Left ventricle myocardium inferior (tissue), 1 donor: ENCODE data around the gene TMEM168. TPM values are rescaled to one million over a fixed set of nuclear protein-coding genes. Genes with fewer than 3 reads are reported as not detected.
A peak's percentile ranks its signal among the peaks of the same experiment; 100 is the strongest.

Source experiments
- DNase-seq: peaks from one replicate; pipeline ENCODE4 v3.0.0-alpha.2; 2020
- H3K27ac ChIP-seq: fragments of 200-600 bp; replicated peaks from 2 replicates; pipeline ENCODE4 v1.8.0; 2021
- H3K27me3 ChIP-seq: fragments of 200-600 bp; 2 replicates; pipeline ENCODE4 v1.8.0; 2021; ENCODE audit warnings: low read depth
- H3K36me3 ChIP-seq: fragments of 200-600 bp; 2 replicates; pipeline ENCODE4 v1.8.0; 2021
- H3K4me1 ChIP-seq: fragments of 200-600 bp; 2 replicates; pipeline ENCODE4 v1.8.0; 2021
- H3K4me3 ChIP-seq: fragments of 200-600 bp; 2 replicates; pipeline ENCODE4 v1.8.0; 2021; ENCODE audit warnings: mild to moderate bottlenecking, moderate library complexity
- H3K9me3 ChIP-seq: fragments of 200-600 bp; replicated peaks from 2 replicates; pipeline ENCODE4 v1.8.0; 2021
- intact Hi-C: fragments of 100-400 bp; cut with micrococcal nuclease; formaldehyde crosslinking; loops from one replicate; pipeline ENCODE4 v1.11.0; 2022
- total RNA-seq: library from RNA; stranded (reverse); fragmentation: NEBNext Ultra II Directional; extraction: Animal tissue kit (Norgen Biotek cat#: 25700); gene quantifications from one replicate; pipeline ENCODE4 v1.2.1, GENCODE V29; 2021
- TF ChIP-seq, protein P1 (sequence below): fragments of 200-600 bp; IDR thresholded peaks from 2 replicates; pipeline ENCODE4 v1.8.0; 2021; ENCODE audit warnings: antibody characterized with exemption, mild to moderate bottlenecking, borderline replicate concordance
- donor health status: DM: no; HTN: yes; CAD: no; lungs with severe emphysema.

Gene TMEM168
- total RNA-seq, 1 donor from 2014 or later, result 13.3 TPM

GRCh38 chr7:112790586-112791003 lies 402 bp upstream of the TMEM168 start:
- peak overlapping the region; percentile 94 for H3K27ac ChIP-seq
- TF ChIP-seq, protein P1, sequence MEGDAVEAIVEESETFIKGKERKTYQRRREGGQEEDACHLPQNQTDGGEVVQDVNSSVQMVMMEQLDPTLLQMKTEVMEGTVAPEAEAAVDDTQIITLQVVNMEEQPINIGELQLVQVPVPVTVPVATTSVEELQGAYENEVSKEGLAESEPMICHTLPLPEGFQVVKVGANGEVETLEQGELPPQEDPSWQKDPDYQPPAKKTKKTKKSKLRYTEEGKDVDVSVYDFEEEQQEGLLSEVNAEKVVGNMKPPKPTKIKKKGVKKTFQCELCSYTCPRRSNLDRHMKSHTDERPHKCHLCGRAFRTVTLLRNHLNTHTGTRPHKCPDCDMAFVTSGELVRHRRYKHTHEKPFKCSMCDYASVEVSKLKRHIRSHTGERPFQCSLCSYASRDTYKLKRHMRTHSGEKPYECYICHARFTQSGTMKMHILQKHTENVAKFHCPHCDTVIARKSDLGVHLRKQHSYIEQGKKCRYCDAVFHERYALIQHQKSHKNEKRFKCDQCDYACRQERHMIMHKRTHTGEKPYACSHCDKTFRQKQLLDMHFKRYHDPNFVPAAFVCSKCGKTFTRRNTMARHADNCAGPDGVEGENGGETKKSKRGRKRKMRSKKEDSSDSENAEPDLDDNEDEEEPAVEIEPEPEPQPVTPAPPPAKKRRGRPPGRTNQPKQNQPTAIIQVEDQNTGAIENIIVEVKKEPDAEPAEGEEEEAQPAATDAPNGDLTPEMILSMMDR, result no peak
- intact Hi-C loops, result no loop called here

GRCh38 chr7:112789453-112789816 lies 758 bp downstream of the TMEM168 start:
- no peak for DNase-seq
- intact Hi-C loops, result no loop called here
- peak overlapping the region; percentile 94 for H3K27ac ChIP-seq
- H3K4me3 ChIP-seq, result peak overlapping the region; percentile 97
- no peaks in the 10 kb centered on the region for H3K27me3 ChIP-seq
- H3K4me1 ChIP-seq, result peaks cover 35% of the 10 kb centered on the region
- no peaks in the 10 kb centered on the region for H3K9me3 ChIP-seq
- H3K36me3 ChIP-seq, result peaks cover 2% of the 10 kb centered on the region
- TF ChIP-seq, protein P1, result no peak

More at GRCh38 chr7:112790586-112791003, 402 bp upstream of the TMEM168 start:
- H3K36me3 ChIP-seq, result no peaks in the 10 kb centered on the region
- H3K4me3 ChIP-seq, result peak overlapping the region; percentile 97
- no peaks in the 10 kb centered on the region for H3K27me3 ChIP-seq
- H3K4me1 ChIP-seq, result peaks cover 35% of the 10 kb centered on the region
- no peaks in the 10 kb centered on the region for H3K9me3 ChIP-seq
- DNase-seq, result no peak

- intact Hi-C loops, result no loop called here
- TF ChIP-seq, protein P1, result no peak
- peaks cover 35% of the 10 kb centered on the region for H3K4me1 ChIP-seq
- no peaks in the 10 kb centered on the region for H3K27me3 ChIP-seq
- H3K9me3 ChIP-seq, result no peaks in the 10 kb centered on the region
- H3K4me3 ChIP-seq, result peak overlapping the region; percentile 97
- H3K27ac ChIP-seq, result no peak overlapping the region
- no peak for DNase-seq
- H3K36me3 ChIP-seq, result peaks cover 6% of the 10 kb centered on the region
Observed at GRCh38 chr7:112788778-112789343, 1.3 kb downstream of the TMEM168 start.

- Histone ChIP-seq H3K9me3 (no peaks in the 10 kb centered on the region), H3K36me3 (peaks cover 18% of the 10 kb centered on the region), H3K4me3 (no peak overlapping the region), H3K27me3 (no peaks in the 10 kb centered on the region), H3K27ac (no peak overlapping the region), H3K4me1 (peaks cover 52% of the 10 kb centered on the region)
- DNase-seq, result no peak
- TF ChIP-seq, protein P1, result no peak
- intact Hi-C loops, result no loop called here
Observed at GRCh38 chr7:112784603-112785002, 5.6 kb downstream of the TMEM168 start.

DNA sequence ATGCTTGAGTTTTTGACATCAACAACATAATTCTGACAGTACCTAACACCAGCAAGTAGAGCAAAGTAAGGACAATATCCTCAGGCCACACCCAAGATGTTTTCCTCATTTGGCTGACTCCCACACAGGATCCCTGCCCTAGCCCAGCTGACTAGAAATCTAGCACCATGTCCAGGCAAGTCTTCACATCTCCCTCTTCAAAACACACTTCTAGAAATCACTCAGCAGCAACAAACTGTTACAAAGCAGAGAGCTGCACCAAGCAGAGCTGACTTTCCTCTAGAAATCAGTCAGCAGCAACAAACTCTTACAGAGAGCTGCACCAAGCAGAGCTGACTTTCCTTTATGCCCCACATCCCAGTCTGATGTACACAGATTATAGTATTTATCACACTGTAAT lies 7.7 kb downstream of the TMEM168 start:
- peak overlapping the region; percentile 4 for H3K27ac ChIP-seq
- H3K27me3 ChIP-seq, result no peaks in the 10 kb centered on the region
- H3K4me3 ChIP-seq, result no peak overlapping the region
- H3K9me3 ChIP-seq, result no peaks in the 10 kb centered on the region
- peaks cover 36% of the 10 kb centered on the region for H3K4me1 ChIP-seq
- intact Hi-C loops, result no loop called here
- TF ChIP-seq, protein P1, result no peak
- H3K36me3 ChIP-seq, result peaks cover 18% of the 10 kb centered on the region
- DNase-seq, result no peak

GRCh38 chr7:112781558-112781957 lies 8.6 kb downstream of the TMEM168 start:
- H3K36me3 ChIP-seq, result peaks cover 18% of the 10 kb centered on the region
- peaks cover 30% of the 10 kb centered on the region for H3K4me1 ChIP-seq
- H3K9me3 ChIP-seq, result no peaks in the 10 kb centered on the region
- TF ChIP-seq, protein P1, result no peak
- H3K27ac ChIP-seq, result no peak overlapping the region
- intact Hi-C loops, result no loop called here
- DNase-seq, result no peak
- no peaks in the 10 kb centered on the region for H3K27me3 ChIP-seq
- H3K4me3 ChIP-seq, result no peak overlapping the region
